CD14-positive monocyte (primary cell): ENCODE results near the gene C5orf58. TPM values are rescaled to one million over a fixed set of nuclear protein-coding genes. Genes with fewer than 3 reads are reported as not detected.

Experiments used
- DNase-seq, 3 donors: peaks; one replicate each; pipeline ENCODE4 v3.0.0-alpha.2; 2011 to 2022
- H2AFZ ChIP-seq: 2 replicates; pipeline ENCODE4 v1.6.0; 2012; ENCODE audit warnings: mild to moderate bottlenecking, low read depth, low read length, inconsistent platforms; ENCODE audit not compliant: insufficient read depth, poor library complexity, severe bottlenecking
- H3K27ac ChIP-seq, 2 donors: 1 replicate in 1 of 2; 2 replicates in 1 of 2; pipeline ENCODE4 v1.5.1; 2012 to 2013; ENCODE audit warnings: low read length in 2 of 2, control low read depth in 1 of 2, inconsistent platforms in 1 of 2, low read depth in 1 of 2, mild to moderate bottlenecking in 1 of 2
- H3K27me3 ChIP-seq, 2 donors: one replicate each; pipeline versions ENCODE4 v1.6.0 to v1.6.1; 2011 to 2013; ENCODE audit warnings: low read length in 2 of 2; ENCODE audit not compliant: control insufficient read depth in 2 of 2, insufficient read depth in 2 of 2
- H3K36me3 ChIP-seq, 2 donors: replicated peaks in 1 of 2; 1 replicate in 1 of 2; 2 replicates in 1 of 2; pipeline versions ENCODE4 v1.5.1 to v1.6.1; 2012 to 2013; ENCODE audit warnings: low read length in 2 of 2, control low read depth in 1 of 2, inconsistent platforms in 1 of 2, mild to moderate bottlenecking in 1 of 2; ENCODE audit not compliant: insufficient read depth in 2 of 2, control insufficient read depth in 1 of 2
- H3K4me1 ChIP-seq, 2 donors: 1 replicate in 1 of 2; 2 replicates in 1 of 2; pipeline versions ENCODE4 v1.5.1 to v1.6.1; 2012 to 2013; ENCODE audit warnings: low read length in 2 of 2, control low read depth in 1 of 2, inconsistent platforms in 1 of 2, mild to moderate bottlenecking in 1 of 2, moderate library complexity in 1 of 2; ENCODE audit not compliant: insufficient read depth in 2 of 2, control insufficient read depth in 1 of 2
- H3K4me2 ChIP-seq: replicated peaks from 2 replicates; pipeline ENCODE3; 2012; ENCODE audit warnings: low read length, moderate library complexity, mild to moderate bottlenecking; ENCODE audit not compliant: poor library complexity, severe bottlenecking; ENCODE audit errors: extremely low read depth
- H3K4me3 ChIP-seq, 3 experiments: fragments of 200-600 bp in 1 of 3; sonication (generic) in 1 of 3; replicated peaks in 1 of 3; 1 replicate in 2 of 3; 2 replicates in 1 of 3; pipeline ENCODE4 v1.5.1; 2011 to 2013; ENCODE audit warnings: low read length in 3 of 3, mild to moderate bottlenecking in 3 of 3, control low read depth in 2 of 3, low read depth in 2 of 3, inconsistent platforms in 1 of 3, moderate library complexity in 1 of 3
- H3K79me2 ChIP-seq: 2 replicates; pipeline ENCODE4 v1.6.0; 2012; ENCODE audit warnings: mild to moderate bottlenecking, control low read depth, inconsistent platforms, low read length, moderate library complexity; ENCODE audit not compliant: insufficient read depth
- H3K9ac ChIP-seq: 2 replicates; pipeline ENCODE4 v1.6.0; 2017; ENCODE audit warnings: low read length, mild to moderate bottlenecking; ENCODE audit not compliant: insufficient read depth, poor library complexity, severe bottlenecking
- H3K9me3 ChIP-seq, 2 donors: replicated peaks in 1 of 2; 1 replicate in 1 of 2; 2 replicates in 1 of 2; pipeline versions ENCODE4 v1.5.1 to v1.6.1; 2012 to 2013; ENCODE audit warnings: low read length in 2 of 2, control low read depth in 1 of 2; ENCODE audit not compliant: control insufficient read depth in 1 of 2, insufficient read depth in 1 of 2
- H4K20me1 ChIP-seq: 2 replicates; pipeline ENCODE4 v1.6.0; 2012; ENCODE audit warnings: mild to moderate bottlenecking, low read length, control low read depth, moderate library complexity; ENCODE audit not compliant: insufficient read depth
- H3K27ac Mint-ChIP-seq, 7 donors: one replicate each; pipeline ENCODE4 v1.8.0; 2020; ENCODE audit warnings: mild to moderate bottlenecking in 7 of 7, mixed read lengths in 7 of 7, moderate library complexity in 6 of 7, inconsistent platforms in 2 of 7
- H3K27me3 Mint-ChIP-seq, 3 donors: one replicate each; pipeline ENCODE4 v1.8.0; 2021 to 2022; ENCODE audit warnings: low read depth in 3 of 3, mild to moderate bottlenecking in 3 of 3, mixed read lengths in 3 of 3, moderate library complexity in 3 of 3, inconsistent platforms in 1 of 3
- H3K36me3 Mint-ChIP-seq, 2 donors: one replicate each; pipeline ENCODE4 v1.8.0; 2020; ENCODE audit warnings: mixed read lengths in 2 of 2, inconsistent platforms in 1 of 2, mild to moderate bottlenecking in 1 of 2
- H3K4me1 Mint-ChIP-seq: one replicate; pipeline ENCODE4 v1.8.0; 2020; ENCODE audit warnings: mild to moderate bottlenecking, mixed read lengths
- H3K4me3 Mint-ChIP-seq, 2 donors: one replicate each; pipeline ENCODE4 v1.8.0; 2020; ENCODE audit warnings: mild to moderate bottlenecking in 2 of 2, mixed read lengths in 2 of 2, moderate library complexity in 1 of 2
- H3K9me3 Mint-ChIP-seq, 7 donors: one replicate each; pipeline ENCODE4 v1.8.0; 2020 to 2022; ENCODE audit warnings: mixed read lengths in 7 of 7, mild to moderate bottlenecking in 6 of 7, moderate library complexity in 6 of 7, inconsistent platforms in 2 of 7
- WGBS: methylation state at CpG from one replicate; pipeline ENCODE4 v1.1.5; 2013; ENCODE audit warnings: missing lambda C conversion rate; ENCODE audit not compliant: insufficient coverage; 5-methylcytosine and 5-hydroxymethylcytosine counted together
- intact Hi-C, 2 donors: fragments of 100-400 bp; cut with micrococcal nuclease; formaldehyde crosslinking; loops; one replicate each; pipeline versions ENCODE4 v1.15.0 to v1.15.1; 2023
- polyA plus RNA-seq, 3 donors: library from polyadenylated mRNA; depleted of rRNA in 1 of 3; unstranded in 2 of 3; stranded (reverse) in 1 of 3; fragments of 300-500 nt in 2 of 3; fragments of >200 nt in 1 of 3; fragmentation: Illumina TruSeq in 2 of 3; gene quantifications; 1 replicate in 2 of 3; 2 replicates in 1 of 3; pipeline ENCODE4 v1.2.3, GENCODE V29; 2012 to 2021
- TF ChIP-seq, protein P1 (sequence below): fragments of 200-600 bp; IDR thresholded peaks from one replicate; pipeline ENCODE4 v1.8.0; 2022; ENCODE audit warnings: antibody characterized with exemption, mild to moderate bottlenecking

Gene C5orf58
- polyA plus RNA-seq, 3 donors = 0.46 TPM; not detected in 2

DNA sequence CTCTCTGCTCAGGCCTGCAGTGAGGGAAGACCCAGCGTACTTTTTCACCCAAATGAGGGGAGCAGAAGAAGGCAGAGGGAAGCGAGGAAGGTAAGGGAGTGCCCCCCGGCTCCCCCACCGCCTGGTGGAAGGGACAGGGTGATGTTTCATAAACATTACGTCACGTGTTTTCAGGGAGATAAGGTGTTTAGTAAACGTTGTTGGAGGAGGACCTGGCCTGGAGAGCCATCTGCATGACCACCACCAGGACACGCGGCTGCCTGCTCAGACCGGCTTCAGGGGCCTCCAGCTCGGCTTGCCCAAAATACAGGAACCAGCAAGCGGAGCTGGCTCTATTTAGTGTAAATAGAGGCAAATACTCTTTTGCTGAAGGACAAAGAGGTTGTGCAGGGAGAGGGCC, 40.0 kb upstream of the C5orf58 start:
- no peaks in the 10 kb centered on the region for H3K9me3 ChIP-seq
- TF ChIP-seq, protein P1, sequence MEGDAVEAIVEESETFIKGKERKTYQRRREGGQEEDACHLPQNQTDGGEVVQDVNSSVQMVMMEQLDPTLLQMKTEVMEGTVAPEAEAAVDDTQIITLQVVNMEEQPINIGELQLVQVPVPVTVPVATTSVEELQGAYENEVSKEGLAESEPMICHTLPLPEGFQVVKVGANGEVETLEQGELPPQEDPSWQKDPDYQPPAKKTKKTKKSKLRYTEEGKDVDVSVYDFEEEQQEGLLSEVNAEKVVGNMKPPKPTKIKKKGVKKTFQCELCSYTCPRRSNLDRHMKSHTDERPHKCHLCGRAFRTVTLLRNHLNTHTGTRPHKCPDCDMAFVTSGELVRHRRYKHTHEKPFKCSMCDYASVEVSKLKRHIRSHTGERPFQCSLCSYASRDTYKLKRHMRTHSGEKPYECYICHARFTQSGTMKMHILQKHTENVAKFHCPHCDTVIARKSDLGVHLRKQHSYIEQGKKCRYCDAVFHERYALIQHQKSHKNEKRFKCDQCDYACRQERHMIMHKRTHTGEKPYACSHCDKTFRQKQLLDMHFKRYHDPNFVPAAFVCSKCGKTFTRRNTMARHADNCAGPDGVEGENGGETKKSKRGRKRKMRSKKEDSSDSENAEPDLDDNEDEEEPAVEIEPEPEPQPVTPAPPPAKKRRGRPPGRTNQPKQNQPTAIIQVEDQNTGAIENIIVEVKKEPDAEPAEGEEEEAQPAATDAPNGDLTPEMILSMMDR = no peak
- no peak overlapping the region for H3K4me3 Mint-ChIP-seq
- H3K9ac ChIP-seq = no peak overlapping the region
- H3K79me2 ChIP-seq = no peaks in the 10 kb centered on the region
- no peak for DNase-seq
- no peaks in the 10 kb centered on the region for H3K27me3 ChIP-seq
- H3K27ac ChIP-seq = no peak overlapping the region
- no peak overlapping the region for H3K4me2 ChIP-seq
- no peaks in the 10 kb centered on the region for H3K36me3 ChIP-seq
- H3K27me3 Mint-ChIP-seq = peaks cover 0 to 4% (median 0%) of the 10 kb centered on the region in 3 donors
- H3K4me1 Mint-ChIP-seq = peaks cover 16% of the 10 kb centered on the region
- H3K36me3 Mint-ChIP-seq = no peaks in the 10 kb centered on the region
- intact Hi-C loops = no loop called here
- no peak overlapping the region for H3K4me3 ChIP-seq
- peaks cover 13 to 14% of the 10 kb centered on the region in 2 donors for H3K4me1 ChIP-seq
- 95% methylated on average over 7 of the region's 12 CpGs for WGBS
- no peaks in the 10 kb centered on the region for H3K9me3 Mint-ChIP-seq
- no peaks in the 10 kb centered on the region for H4K20me1 ChIP-seq
- H2AFZ ChIP-seq = no peak overlapping the region
- no peak overlapping the region for H3K27ac Mint-ChIP-seq

DNA sequence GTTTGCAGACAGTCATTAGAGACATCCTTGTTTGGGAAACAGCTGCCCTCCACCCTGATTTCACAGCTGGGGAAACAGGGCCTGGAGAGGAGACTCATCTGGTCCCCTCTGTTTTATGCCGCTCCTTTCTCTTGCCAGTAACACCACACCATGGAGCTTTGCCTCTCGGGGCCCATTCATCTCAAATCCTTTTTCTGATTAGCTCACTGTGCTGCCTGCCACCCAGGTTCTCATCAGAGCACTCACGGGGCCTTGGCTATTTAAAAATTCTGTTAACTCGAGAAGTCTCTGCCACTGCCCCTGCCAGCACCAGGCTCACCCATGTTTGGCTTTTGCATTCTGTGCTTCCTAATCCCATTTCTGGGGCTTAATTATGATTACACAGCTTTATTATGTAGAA, 36.8 kb upstream of the C5orf58 start:
- Mint-ChIP-seq H3K4me3 (no peak overlapping the region), H3K4me1 (peaks cover 4% of the 10 kb centered on the region), H3K27ac (no peak overlapping the region), H3K36me3 (no peaks in the 10 kb centered on the region), H3K9me3 (no peaks in the 10 kb centered on the region), H3K27me3 (peaks cover 0 to 4% (median 2%) of the 10 kb centered on the region in 3 donors)
- no peaks in the 10 kb centered on the region for H3K27me3 ChIP-seq
- H2AFZ ChIP-seq = no peak overlapping the region
- no peaks in the 10 kb centered on the region for H3K79me2 ChIP-seq
- no peak for DNase-seq
- no peak overlapping the region for H3K4me3 ChIP-seq
- intact Hi-C loops = no loop called here
- TF ChIP-seq, protein P1 = no peak
- H3K9me3 ChIP-seq = no peaks in the 10 kb centered on the region
- no peaks in the 10 kb centered on the region for H4K20me1 ChIP-seq
- 96% methylated on average over 4 of the region's 4 CpGs for WGBS
- no peak overlapping the region for H3K9ac ChIP-seq
- no peak overlapping the region for H3K27ac ChIP-seq
- H3K36me3 ChIP-seq = no peaks in the 10 kb centered on the region
- no peak overlapping the region for H3K4me2 ChIP-seq
- H3K4me1 ChIP-seq = peaks cover 3 to 5% of the 10 kb centered on the region in 2 donors
